Measurements from ENCODE around the gene OR51A2.

OR51A2 gene

DNA sequence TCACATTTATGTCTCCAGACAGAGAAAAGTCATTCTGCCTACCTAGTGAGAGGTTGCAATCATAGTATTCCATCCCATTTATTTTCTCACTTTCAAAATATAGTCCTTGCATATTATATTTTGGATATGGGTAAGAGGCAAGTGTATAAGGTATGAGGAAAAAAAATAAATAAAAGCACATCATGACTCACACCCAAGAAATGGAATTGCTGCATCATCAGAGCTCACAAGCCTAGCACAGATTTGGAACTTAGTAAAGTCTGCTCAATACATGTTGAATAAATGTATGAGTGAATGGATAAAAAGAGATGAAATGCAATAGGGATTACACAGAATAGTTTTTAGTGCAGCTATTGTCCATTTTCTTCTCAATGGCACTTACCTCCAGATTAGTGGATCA is 28.9 kb downstream of the OR51A2 start:
- no peaks in the 10 kb centered on the region for H3K4me1 Mint-ChIP-seq
- H3K36me3 Mint-ChIP-seq = no peaks in the 10 kb centered on the region
- no peak overlapping the region for H3K27ac Mint-ChIP-seq
- H3K4me3 Mint-ChIP-seq = no peak overlapping the region
- H3K27me3 Mint-ChIP-seq = peaks cover 8% of the 10 kb centered on the region
- no peaks in the 10 kb centered on the region for H3K9me3 Mint-ChIP-seq
- ATAC-seq (ENCODE audit: low read depth) (no peak), DNase-seq (ENCODE audit: low spot score in 2 of 2) (no peak)

GRCh38 chr11:4924239-4924638 is 31.3 kb downstream of the OR51A2 start, which contains the start of gene OR51G1:
TSS of gene OR51G1 (minus strand) at chr11:4924339. CDS start at chr11:4924339, 0 bp downstream.
- H3K27me3 Mint-ChIP-seq = peaks cover 8% of the 10 kb centered on the region
- no peak within 1 kb of the TSS for H3K27ac Mint-ChIP-seq
- H3K4me1 Mint-ChIP-seq = no peaks in the 10 kb centered on the region
- H3K36me3 Mint-ChIP-seq = no peaks in the 10 kb centered on the region
- no peak for DNase-seq (ENCODE audit: low spot score in 2 of 2)
- no peak within 1 kb of the TSS for H3K4me3 Mint-ChIP-seq
- H3K9me3 Mint-ChIP-seq = no peaks in the 10 kb centered on the region
- ATAC-seq (ENCODE audit: low read depth) = no peak

- Mint-ChIP-seq H3K4me1 (no peaks in the 10 kb centered on the region), H3K4me3 (no peak overlapping the region), H3K9me3 (no peaks in the 10 kb centered on the region), H3K27ac (no peak overlapping the region), H3K36me3 (no peaks in the 10 kb centered on the region), H3K27me3 (peaks cover 8% of the 10 kb centered on the region)
- ATAC-seq (ENCODE audit: low read depth) (no peak), DNase-seq (ENCODE audit: low spot score in 2 of 2) (no peak)
Measured at GRCh38 chr11:4922304-4922703, 33.2 kb downstream of the OR51A2 start.

DNA sequence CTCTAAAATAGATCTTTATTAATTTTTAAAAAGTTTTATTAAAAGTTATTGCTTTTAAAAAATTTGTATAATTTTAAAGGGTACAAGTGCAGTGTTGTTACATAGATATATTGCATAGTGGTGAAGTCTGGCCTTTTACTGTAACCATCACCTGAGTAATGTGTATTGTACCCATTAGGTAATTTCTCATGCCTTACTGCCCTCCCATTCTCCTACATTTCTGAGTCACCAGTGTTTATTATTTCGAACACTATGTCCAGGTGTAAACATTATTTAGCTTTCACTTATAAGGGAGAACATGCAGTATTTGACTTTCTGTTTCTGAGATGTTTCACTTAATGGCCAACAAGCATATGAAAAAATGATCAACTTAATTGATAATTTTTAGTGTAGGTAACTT is 33.7 kb downstream of the OR51A2 start:
- no peaks in the 10 kb centered on the region for H3K4me1 Mint-ChIP-seq
- DNase-seq (ENCODE audit: low spot score in 2 of 2) = no peak
- H3K36me3 Mint-ChIP-seq = no peaks in the 10 kb centered on the region
- no peak for ATAC-seq (ENCODE audit: low read depth)
- no peak overlapping the region for H3K27ac Mint-ChIP-seq
- no peaks in the 10 kb centered on the region for H3K9me3 Mint-ChIP-seq
- H3K4me3 Mint-ChIP-seq = no peak overlapping the region
- H3K27me3 Mint-ChIP-seq = peaks cover 8% of the 10 kb centered on the region

DNA sequence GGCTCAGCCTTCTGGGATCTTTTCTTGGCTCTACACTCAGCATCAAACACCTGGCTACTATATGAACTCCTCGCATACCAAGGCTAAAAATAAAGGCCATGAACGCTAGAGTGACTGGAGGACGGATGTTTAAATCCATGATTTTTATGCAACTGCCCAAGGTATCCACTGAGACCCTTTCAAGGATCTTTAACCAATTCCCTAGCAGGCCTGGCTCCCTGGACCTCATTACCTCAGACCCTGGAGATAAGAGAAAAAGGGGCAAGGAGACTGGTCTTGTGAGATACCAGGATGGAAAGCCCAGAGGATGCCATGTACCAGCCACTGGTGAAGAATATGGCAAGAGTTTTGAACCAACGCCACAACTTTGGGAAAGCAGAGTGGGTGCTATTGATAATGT is 36.3 kb downstream of the OR51A2 start, which contains the start of gene OR51G2:
Gene OR51G2, minus strand, starts transcription at position 101 of the 400 bp plus-strand sequence. CDS start 3,687 bp downstream, outside the sequence.
- Mint-ChIP-seq H3K36me3 (no peaks in the 10 kb centered on the region), H3K27me3 (peaks cover 8% of the 10 kb centered on the region), H3K27ac (no peak within 1 kb of the TSS), H3K4me1 (no peaks in the 10 kb centered on the region), H3K9me3 (no peaks in the 10 kb centered on the region), H3K4me3 (no peak within 1 kb of the TSS)
- ATAC-seq (ENCODE audit: low read depth) (no peak), DNase-seq (ENCODE audit: low spot score in 2 of 2) (no peak)

GRCh38 chr11:4916581-4916980 is 38.9 kb downstream of the OR51A2 start:
- no peak overlapping the region for H3K4me3 Mint-ChIP-seq
- DNase-seq (ENCODE audit: low spot score in 2 of 2) = no peak
- no peak for ATAC-seq (ENCODE audit: low read depth)
- H3K4me1 Mint-ChIP-seq = no peaks in the 10 kb centered on the region
- no peaks in the 10 kb centered on the region for H3K36me3 Mint-ChIP-seq
- peaks cover 1% of the 10 kb centered on the region for H3K27me3 Mint-ChIP-seq
- H3K27ac Mint-ChIP-seq = no peak overlapping the region
- no peaks in the 10 kb centered on the region for H3K9me3 Mint-ChIP-seq

Data from memory B cell (primary cell).